Measurements from ENCODE around the gene LAGE3. TPM values are rescaled to one million over a fixed set of nuclear protein-coding genes. Genes with fewer than 3 reads are reported as not detected.

The LAGE3 gene, protein sequence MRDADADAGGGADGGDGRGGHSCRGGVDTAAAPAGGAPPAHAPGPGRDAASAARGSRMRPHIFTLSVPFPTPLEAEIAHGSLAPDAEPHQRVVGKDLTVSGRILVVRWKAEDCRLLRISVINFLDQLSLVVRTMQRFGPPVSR
- total RNA-seq = 10 to 100 TPM; 34.7 to 43.0 TPM

- intact Hi-C loops (cut with DNase I, micrococcal nuclease) = loop anchor here (1.0 to 5.0 kb wide), 11 partner anchors 11 to 508 kb away; partner anchors contain the start of genes FAM3A (in 2 of the 2), DKC1 (in 1 of the 2), FAM50A (in 1 of the 2) and HCFC1 (in 1 of the 2)
- peak; percentile 96 for ATAC-seq
- Mint-ChIP-seq H3K36me3 (ENCODE audit: low read depth) (peaks cover 5% of the 10 kb centered on the region), H3K9me3 (ENCODE audit: low read depth) (no peaks in the 10 kb centered on the region), H3K27ac (peak within 1 kb of the TSS; percentile 90), H3K27me3 (no peaks in the 10 kb centered on the region), H3K4me1 (peaks cover 24% of the 10 kb centered on the region), H3K4me3 (peak within 1 kb of the TSS; percentile 80)
- ChIA-PET POLR2A (interaction anchor here (1.2 kb wide), 1 partner anchor 8 kb away, joined by 3 read pairs; the partner anchor contains the start of gene UBL4A), CTCF (no interaction called here)
- peak; percentile 97 for DNase-seq
Measured at GRCh38 chrX:154478728-154479622, at the start of gene LAGE3. TSS of gene LAGE3 (minus strand) at chrX:154479281. CDS start at chrX:154478915, 366 bp downstream.

- POLR2A ChIA-PET = interaction anchor here (0.6 kb wide), 1 partner anchor 712 kb away, joined by 5 read pairs; no protein-coding TSS in a partner anchor
- intact Hi-C loops (cut with DNase I, micrococcal nuclease) = loop anchor here (1.0 to 5.0 kb wide), 2 partner anchors 10 to 760 kb away; no protein-coding TSS in a partner anchor
- no peaks in the 10 kb centered on the region for H3K27me3 Mint-ChIP-seq
- CTCF ChIA-PET = interaction anchor here (0.6 to 1.4 kb wide), 8 partner anchors 10 to 485 kb away, joined by 3 to 8 read pairs (median 3); partner anchors contain the start of gene SLC10A3
- H3K36me3 Mint-ChIP-seq (ENCODE audit: low read depth) = no peaks in the 10 kb centered on the region
- H3K4me1 Mint-ChIP-seq = peaks cover 18% of the 10 kb centered on the region
- no peaks in the 10 kb centered on the region for H3K9me3 Mint-ChIP-seq (ENCODE audit: low read depth)
- ATAC-seq (peak; percentile 98), DNase-seq (peak; percentile 81)
- H3K27ac Mint-ChIP-seq = no peak overlapping the region
- no peak overlapping the region for H3K4me3 Mint-ChIP-seq
Measured at GRCh38 chrX:154526901-154527675, 48.0 kb upstream of the LAGE3 start.

DNA sequence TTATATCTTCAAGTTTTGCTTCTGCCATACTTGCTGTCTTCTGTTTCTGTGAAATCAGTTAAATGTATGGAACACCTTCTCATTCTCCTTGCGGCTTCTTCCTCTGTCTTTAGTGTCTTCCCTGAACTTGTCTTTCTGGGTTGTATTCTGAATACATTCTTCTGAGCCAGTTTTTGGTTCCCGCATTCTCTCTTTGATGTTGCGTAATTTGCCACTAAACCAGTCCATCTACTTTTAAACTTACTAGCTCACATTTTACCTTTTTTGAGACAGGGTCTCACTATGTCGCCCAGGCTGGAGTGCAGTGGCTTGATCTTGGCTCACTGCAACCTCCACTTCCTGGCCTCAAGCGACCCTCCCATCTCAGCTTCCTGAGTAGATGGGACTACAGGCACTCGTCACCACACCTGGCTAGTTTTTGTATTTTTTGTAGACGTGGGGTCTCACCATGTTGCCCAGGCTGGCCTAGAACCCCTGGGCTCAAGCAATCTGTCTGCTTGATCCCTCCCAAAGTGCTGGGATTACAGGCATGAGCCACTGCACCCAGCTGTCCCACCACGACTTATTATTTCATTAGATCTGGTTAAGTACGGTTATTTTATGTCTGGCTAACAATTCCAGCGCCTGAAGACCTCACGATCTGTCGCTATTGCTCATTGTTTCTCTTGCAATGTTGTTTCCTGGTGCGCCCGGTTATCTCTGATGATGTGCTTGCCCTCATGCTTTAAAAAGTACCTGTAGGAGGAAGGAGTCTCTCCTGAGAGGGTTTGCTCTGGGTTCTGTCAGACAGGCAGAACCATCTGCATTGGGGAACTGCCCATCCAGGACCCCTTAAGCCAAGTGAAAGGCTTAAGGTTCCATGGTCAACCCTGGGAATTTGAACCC lies 46.8 kb upstream of the LAGE3 start:
- CTCF ChIA-PET = no interaction called here
- intact Hi-C loops (cut with DNase I, micrococcal nuclease) = loop anchor here in 1 of 2 experiments (5.0 kb wide), 1 partner anchor 759 kb away; no protein-coding TSS in a partner anchor
- POLR2A ChIA-PET = no interaction called here
- Mint-ChIP-seq H3K36me3 (ENCODE audit: low read depth) (no peaks in the 10 kb centered on the region), H3K9me3 (ENCODE audit: low read depth) (no peaks in the 10 kb centered on the region), H3K4me1 (peaks cover 18% of the 10 kb centered on the region), H3K4me3 (no peak overlapping the region), H3K27ac (peak overlapping the region; percentile 55), H3K27me3 (no peaks in the 10 kb centered on the region)
- DNase-seq = no peak
- ATAC-seq = no peak

DNA sequence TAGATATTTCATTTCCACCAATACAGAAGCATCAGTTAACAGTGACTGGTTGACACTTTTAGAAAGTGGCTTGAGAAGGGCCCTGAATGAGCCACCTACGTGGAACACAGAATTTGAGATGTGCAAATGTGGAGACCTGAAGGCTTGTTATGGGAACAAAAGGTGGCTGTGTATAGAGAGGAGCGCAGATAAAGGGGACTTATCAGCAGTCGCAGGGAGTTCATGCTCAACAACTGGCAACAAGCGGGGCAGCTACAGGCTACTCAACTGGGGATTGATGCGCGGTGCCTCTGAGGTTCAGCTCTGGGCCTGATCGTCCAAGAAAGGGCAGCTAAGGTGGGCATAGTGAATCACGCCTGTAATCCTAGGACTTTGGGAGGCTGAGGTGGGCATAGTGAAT lies 40.3 kb upstream of the LAGE3 start:
- intact Hi-C loops (cut with DNase I, micrococcal nuclease) = no loop called here
- POLR2A ChIA-PET = no interaction called here
- DNase-seq (no peak), ATAC-seq (no peak)
- Mint-ChIP-seq H3K36me3 (ENCODE audit: low read depth) (peaks cover 4% of the 10 kb centered on the region), H3K4me3 (no peak overlapping the region), H3K9me3 (ENCODE audit: low read depth) (no peaks in the 10 kb centered on the region), H3K4me1 (peaks cover 10% of the 10 kb centered on the region), H3K27me3 (no peaks in the 10 kb centered on the region), H3K27ac (no peak overlapping the region)
- CTCF ChIA-PET = no interaction called here

- ChIA-PET POLR2A (interaction anchor here (1.3 kb wide), 1 partner anchor 30 kb away, joined by 4 read pairs; the partner anchor contains the start of genes G6PD and IKBKG), CTCF (interaction anchor here (0.6 to 1.5 kb wide), 3 partner anchors 9 to 548 kb away, joined by 3 to 5 read pairs (median 3); no protein-coding TSS in a partner anchor)
- Mint-ChIP-seq H3K27me3 (no peaks in the 10 kb centered on the region), H3K9me3 (ENCODE audit: low read depth) (no peaks in the 10 kb centered on the region), H3K4me3 (peak overlapping the region; percentile 81), H3K4me1 (peaks cover 23% of the 10 kb centered on the region), H3K27ac (peak overlapping the region; percentile 90), H3K36me3 (ENCODE audit: low read depth) (peaks cover 8% of the 10 kb centered on the region)
- intact Hi-C loops (cut with DNase I, micrococcal nuclease) = loop anchor here (1.0 to 2.0 kb wide), 3 partner anchors 10 to 80 kb away; partner anchors contain the start of genes G6PD (in 1 of the 2), GDI1 (in 1 of the 2) and IKBKG (in 1 of the 2)
- no peak for ATAC-seq
- DNase-seq = no peak
Measured at GRCh38 chrX:154517101-154517781, 38.2 kb upstream of the LAGE3 start.

DNA sequence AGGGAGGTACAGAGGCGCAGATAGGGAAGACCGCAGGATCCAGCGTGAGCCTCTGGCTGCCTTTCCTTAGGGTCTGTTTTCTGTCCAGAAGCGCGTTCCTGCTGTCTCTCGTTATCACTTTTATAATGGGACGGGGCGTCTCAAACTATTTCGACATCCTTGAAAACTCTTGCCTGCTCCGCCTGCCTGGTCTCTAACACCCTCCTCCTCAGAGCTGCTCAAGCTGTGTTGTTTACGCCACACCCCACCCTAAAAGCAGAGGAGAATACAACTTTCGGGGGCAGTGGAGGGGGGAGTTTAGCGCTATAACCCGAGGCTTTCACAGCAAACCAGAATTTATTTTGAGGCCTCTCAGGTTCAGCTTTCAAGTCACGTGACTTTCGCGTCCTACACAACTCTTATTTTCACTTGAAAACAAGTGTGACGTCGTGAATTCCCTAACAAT lies 37.6 kb upstream of the LAGE3 start:
- CTCF ChIA-PET = interaction anchor here (0.6 to 1.5 kb wide), 2 partner anchors 10 to 548 kb away, joined by 3 to 5 read pairs; no protein-coding TSS in a partner anchor
- DNase-seq (peak; percentile 16), ATAC-seq (peak; percentile 1)
- Mint-ChIP-seq H3K36me3 (ENCODE audit: low read depth) (peaks cover 8% of the 10 kb centered on the region), H3K27ac (peak overlapping the region; percentile 90), H3K9me3 (ENCODE audit: low read depth) (no peaks in the 10 kb centered on the region), H3K27me3 (no peaks in the 10 kb centered on the region), H3K4me3 (peak overlapping the region; percentile 81), H3K4me1 (peaks cover 26% of the 10 kb centered on the region)
- POLR2A ChIA-PET = interaction anchor here (1.3 kb wide), 1 partner anchor 30 kb away, joined by 4 read pairs; the partner anchor contains the start of genes G6PD and IKBKG
- intact Hi-C loops (cut with DNase I, micrococcal nuclease) = loop anchor here (1.0 to 2.0 kb wide), 15 partner anchors 11 to 722 kb away; partner anchors contain the start of genes IKBKG (in 2 of the 2), LAGE3 (in 2 of the 2), DKC1 (in 1 of the 2) and G6PD (in 1 of the 2)

- intact Hi-C loops (cut with DNase I, micrococcal nuclease) = loop anchor here (1.0 to 2.0 kb wide), 14 partner anchors 26 to 722 kb away; partner anchors contain the start of genes IKBKG (in 2 of the 2), LAGE3 (in 2 of the 2), DKC1 (in 1 of the 2) and G6PD (in 1 of the 2)
- Mint-ChIP-seq H3K36me3 (ENCODE audit: low read depth) (peaks cover 8% of the 10 kb centered on the region), H3K9me3 (ENCODE audit: low read depth) (no peaks in the 10 kb centered on the region), H3K27me3 (no peaks in the 10 kb centered on the region), H3K4me1 (peaks cover 30% of the 10 kb centered on the region), H3K4me3 (peak within 1 kb of the TSS; percentile 81), H3K27ac (peak within 1 kb of the TSS; percentile 90)
- CTCF ChIA-PET = interaction anchor here (1.5 kb wide), 1 partner anchor 11 kb away, joined by 5 read pairs; no protein-coding TSS in a partner anchor
- DNase-seq = peak; percentile 97
- POLR2A ChIA-PET = no interaction called here
- peak; percentile 98 for ATAC-seq
Measured at GRCh38 chrX:154515966-154516655, 37.0 kb upstream of the LAGE3 start, which contains the start of gene FAM3A. TSS of gene FAM3A (minus strand) at chrX:154516232. CDS start at chrX:154515772, 460 bp downstream.

DNA sequence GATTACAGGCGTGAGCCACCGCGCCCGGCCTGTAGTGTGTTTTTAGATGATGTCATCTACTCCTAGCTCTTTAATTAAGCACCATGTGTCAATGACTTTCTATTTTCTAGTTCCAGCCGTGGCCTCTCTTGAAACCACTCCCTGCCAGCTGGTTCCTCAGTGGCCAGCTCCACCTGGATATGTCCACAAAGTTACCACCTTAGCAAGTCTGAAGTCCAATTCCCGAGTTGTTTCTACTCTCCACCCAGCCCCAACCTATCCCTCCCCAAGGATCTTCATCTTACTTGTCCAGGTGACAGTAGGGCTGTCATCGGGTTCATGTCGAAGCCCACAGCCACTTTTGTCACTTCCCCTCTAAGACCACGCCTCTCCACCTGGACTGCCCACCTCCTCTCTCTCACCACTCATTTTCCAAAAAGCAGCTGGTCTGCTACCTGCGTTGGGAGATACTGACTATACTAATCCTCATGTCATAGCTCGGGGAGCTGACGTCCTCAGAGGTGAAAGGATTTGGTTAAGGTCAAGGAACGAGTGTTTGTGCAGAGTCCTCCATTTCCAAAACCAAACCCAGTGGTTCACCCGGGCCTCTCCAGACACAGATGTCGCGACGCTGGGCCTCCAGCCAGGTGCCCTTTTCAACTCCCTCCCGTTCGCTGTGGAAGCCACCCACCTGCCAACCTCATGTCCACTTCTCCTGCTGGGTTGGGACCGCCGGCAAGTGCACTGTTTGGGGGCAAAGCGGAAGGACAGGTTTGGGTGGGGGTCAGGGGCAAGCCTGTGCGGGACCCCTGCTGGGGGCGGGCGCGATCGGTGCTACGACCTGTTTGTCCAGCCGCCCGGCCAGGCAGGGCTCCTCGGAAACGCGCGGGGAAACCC lies 36.2 kb upstream of the LAGE3 start:
- CTCF ChIA-PET = no interaction called here
- peaks cover 15% of the 10 kb centered on the region for H3K36me3 Mint-ChIP-seq (ENCODE audit: low read depth)
- no peak for ATAC-seq

More for the DNA sequence above, 36.2 kb upstream of the LAGE3 start:
- peak; percentile 34 for DNase-seq
- intact Hi-C loops (cut with DNase I, micrococcal nuclease) = no loop called here
- H3K27ac Mint-ChIP-seq = peak overlapping the region; percentile 78
- no peaks in the 10 kb centered on the region for H3K27me3 Mint-ChIP-seq
- POLR2A ChIA-PET = interaction anchor here (0.6 kb wide), 1 partner anchor 11 kb away, joined by 3 read pairs; no protein-coding TSS in a partner anchor
- peaks cover 34% of the 10 kb centered on the region for H3K4me1 Mint-ChIP-seq
- H3K4me3 Mint-ChIP-seq = peak overlapping the region; percentile 81
- no peaks in the 10 kb centered on the region for H3K9me3 Mint-ChIP-seq (ENCODE audit: low read depth)

All from activated CD4-positive, alpha-beta T cell treated with anti-CD3 and anti-CD28 coated beads for 36 hours (primary cell).